GM12878 (cell line): Measurements from ENCODE around the gene NDUFB11. TPM values are rescaled to one million over a fixed set of nuclear protein-coding genes. Genes with fewer than 3 reads are reported as not detected.
"Not testable (repeated sequence)": the region's sequence is repeated elsewhere in the genome, so short reads cannot be mapped to it uniquely, and the experiment has no call there.

ENCODE experiments used
- ATAC-seq: fragments of 200-7000 bp; cut with Tn5 transposase; 3 replicates; pipeline ENCODE4 v1.9.1; 2020; ENCODE audit warnings: mild to moderate bottlenecking, moderate library complexity
- BruUV-seq: library from RNA; stranded (reverse); fragments of 400-500 nt; replicated peaks from 2 replicates; lab custom pipeline; 2021; lab: Mats Ljungman, UMichigan
- CTCF ChIA-PET: fragments of 300-600 bp; sonication (Branson Sonifier 250); formaldehyde crosslinking; extraction: SDS; loops from one replicate; lab custom pipeline; 2021; ENCODE audit warnings: inconsistent platforms; lab: Yijun Ruan, JAX
- POLR2A ChIA-PET: fragments of 350-600 bp; formaldehyde crosslinking; extraction: SDS; loops from one replicate; lab custom pipeline; 2021; ENCODE audit warnings: inconsistent platforms; lab: Charles Lee
- RAD21 ChIA-PET: fragments of 300-600 bp; sonication (Branson Sonifier 250); formaldehyde crosslinking; loops from one replicate; lab custom pipeline; 2023; ENCODE audit warnings: antibody characterized with exemption; ENCODE audit not compliant: unreplicated experiment; lab: Charles Lee
- SMC1A ChIA-PET: fragments of 300-600 bp; sonication (Branson Sonifier 250); formaldehyde crosslinking; loops from one replicate; lab custom pipeline; 2023; ENCODE audit not compliant: unreplicated experiment, uncharacterized antibody; lab: Charles Lee
- DNase-seq: peaks from one replicate; pipeline ENCODE4 v3.0.0-alpha.2; 2011; ENCODE audit warnings: low read depth, low spot score
- FAIRE-seq: peaks from 3 replicates; lab custom pipeline; 2011; peaks lifted over from hg19 to GRCh38; lab: Jason Lieb, UNC
- H2AFZ ChIP-seq: 2 replicates; pipeline ENCODE4 v1.6.0; 2011; ENCODE audit warnings: low read depth, low read length, control low read depth; ENCODE audit not compliant: control insufficient read depth
- H3K27ac ChIP-seq: 2 replicates; pipeline ENCODE4 v1.5.1; 2011; ENCODE audit warnings: control low read depth; ENCODE audit not compliant: control insufficient read depth, insufficient read depth
- H3K27me3 ChIP-seq, 2 experiments: replicated peaks in 1 of 2; 2 replicates each; pipeline versions ENCODE4 v1.6.0 to v1.6.1; 2011; ENCODE audit warnings: low read length in 1 of 2; ENCODE audit not compliant: control insufficient read depth in 2 of 2, insufficient read depth in 2 of 2
- H3K36me3 ChIP-seq, 2 experiments: 2 replicates each; pipeline ENCODE4 v1.5.1; 2011; ENCODE audit warnings: low read length in 1 of 2; ENCODE audit not compliant: control insufficient read depth in 2 of 2, insufficient read depth in 2 of 2
- H3K4me1 ChIP-seq: 2 replicates; pipeline ENCODE4 v1.6.1; 2011; ENCODE audit warnings: mild to moderate bottlenecking, low read length, moderate library complexity, mixed read lengths; ENCODE audit not compliant: control insufficient read depth, insufficient read depth
- H3K4me2 ChIP-seq: 2 replicates; pipeline ENCODE4 v1.6.0; 2011; ENCODE audit warnings: control low read depth; ENCODE audit not compliant: control insufficient read depth, insufficient read depth
- H3K4me3 ChIP-seq: fragments of 200-600 bp; sonication (generic); 2 replicates; pipeline ENCODE4 v1.5.1; 2016
- H3K79me2 ChIP-seq: 2 replicates; pipeline ENCODE4 v1.6.0; 2011; ENCODE audit warnings: low read length; ENCODE audit not compliant: control insufficient read depth, insufficient read depth
- H3K9ac ChIP-seq: 2 replicates; pipeline ENCODE4 v1.8.0; 2011; ENCODE audit warnings: low read length, control low read depth, mixed read lengths; ENCODE audit not compliant: control insufficient read depth, insufficient read depth
- H3K9me3 ChIP-seq: replicated peaks from 3 replicates; pipeline ENCODE4 v1.5.1; 2011; ENCODE audit warnings: mild to moderate bottlenecking, low read length; ENCODE audit not compliant: control insufficient read depth, insufficient read depth
- H4K20me1 ChIP-seq: 2 replicates; pipeline ENCODE4 v1.6.0; 2011; ENCODE audit not compliant: control insufficient read depth, insufficient read depth
- CHD2 ChIP-seq: IDR thresholded peaks from 2 replicates; pipeline ENCODE4 v1.6.1; 2011; ENCODE audit warnings: low read depth, low read length, improper control_type of control experiment, borderline replicate concordance
- MTA2 ChIP-seq: fragments of 450-650 bp; IDR thresholded peaks from 2 replicates; pipeline ENCODE4 v1.6.1; 2016; ENCODE audit warnings: low read depth, mild to moderate bottlenecking, moderate library complexity
- WGBS: methylation state at CpG from one replicate; pipeline ENCODE4 v1.1.6; 2016; ENCODE audit warnings: low lambda C conversion rate; ENCODE audit not compliant: insufficient replicate concordance, insufficient coverage; ENCODE audit errors: missing lambda C conversion rate; 5-methylcytosine and 5-hydroxymethylcytosine counted together
- in situ Hi-C: fragments of 300-500 bp; cut with MboI; formaldehyde crosslinking; loops from 9 replicates; pipeline ENCODE4 v1.14.3; 2018; ENCODE audit warnings: mixed read lengths
- intact Hi-C: fragments of 100-400 bp; cut with micrococcal nuclease; formaldehyde crosslinking; loops from one replicate; pipeline ENCODE4 v1.14.2; 2022; ENCODE audit not compliant: unreplicated experiment
- polyA plus RNA-seq, 11 experiments: library from polyadenylated mRNA; depleted of rRNA in 4 of 11; unstranded in 6 of 11; stranded (reverse) in 5 of 11; fragments of >200 nt; fragmentation: Nextera tagmentation in 4 of 11; fragmentation: Illumina TruSeq in 1 of 11; extraction: Ambion mirVana in 4 of 11; extraction: Trizol in 1 of 11; gene quantifications; 1 replicate in 1 of 11; 2 replicates in 10 of 11; pipeline versions ENCODE4 v1.2.1 to v1.2.3, GENCODE V29; 2011 to 2016; ENCODE audit warnings: inconsistent platforms in 2 of 11, missing spikeins in 2 of 11, low read depth in 1 of 11
- total RNA-seq, 4 experiments: library from RNA; depleted of rRNA in 3 of 4; stranded (reverse); fragments of >200 nt in 3 of 4; fragmentation: Illumina TruSeq in 1 of 4; extraction: Trizol in 1 of 4; gene quantifications; 2 replicates each; pipeline versions ENCODE4 v1.2.1 to v1.2.3, GENCODE V29; 2013 to 2021

NDUFB11 gene
- total and polyA plus RNA-seq, 10 of the 15 experiments (the other 5 are each of a cell fraction or from before 2014, with no cell fraction given) = 16.1 to 202 (median 83.3) TPM

DNA sequence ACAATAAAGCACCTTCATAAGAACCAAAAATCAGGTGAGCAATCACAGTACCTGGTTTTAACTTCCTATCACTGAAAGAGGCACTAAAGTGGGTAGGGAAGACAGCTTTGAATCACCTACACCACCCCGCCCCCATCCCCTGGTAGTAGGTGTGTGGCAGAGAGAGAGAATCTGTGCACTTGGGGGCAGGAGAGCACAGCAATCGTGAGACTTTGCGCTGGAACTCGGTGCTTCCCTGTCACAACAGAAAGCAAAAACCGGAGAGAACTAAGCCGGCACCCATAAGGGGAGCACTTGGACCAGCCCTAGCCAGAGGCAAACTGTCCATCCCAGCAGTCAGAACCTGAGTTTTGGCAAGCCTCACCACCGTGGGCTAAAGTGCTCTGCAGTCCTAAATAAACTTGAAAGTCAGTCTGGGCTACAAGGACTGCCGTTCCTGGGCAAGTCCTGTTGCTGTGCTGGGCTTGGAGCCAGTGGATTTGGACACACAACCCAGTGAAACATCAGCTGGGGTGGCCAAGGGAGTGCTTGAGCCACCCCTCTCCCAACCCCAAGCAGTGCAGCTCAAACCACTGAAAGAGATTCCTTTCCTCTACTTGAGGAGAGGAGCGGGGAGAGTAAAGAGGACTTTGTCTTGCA lies 32.1 kb downstream of the NDUFB11 start:
- in situ Hi-C loops (no loop called here), intact Hi-C loops (no loop called here)
- Histone ChIP-seq H3K27me3 (no peaks in the 10 kb centered on the region), H3K36me3 (no peaks in the 10 kb centered on the region), H4K20me1 (no peaks in the 10 kb centered on the region), H3K4me3 (no peak overlapping the region), H3K27ac (no peak overlapping the region), H3K79me2 (no peaks in the 10 kb centered on the region), H3K4me2 (no peak overlapping the region), H3K4me1 (no peaks in the 10 kb centered on the region), H3K9me3 (no peaks in the 10 kb centered on the region), H3K9ac (no peak overlapping the region), H2AFZ (no peak overlapping the region)
- ChIA-PET CTCF (no interaction called here), POLR2A (no interaction called here), RAD21 (no interaction called here), SMC1A (no interaction called here)
- DNase-seq (no peak), FAIRE-seq (no peak), ATAC-seq (no peak)
- 47% methylated on average over 9 of the region's 9 CpGs for WGBS
- BruUV-seq = no TSS peak
- TF ChIP-seq MTA2 = no peak
- no peak for TF ChIP-seq CHD2

- H3K9me3 ChIP-seq, H3K9ac ChIP-seq, SMC1A ChIA-PET, H3K27ac ChIP-seq, BruUV-seq, H4K20me1 ChIP-seq, FAIRE-seq, POLR2A ChIA-PET, in situ Hi-C loops, H2AFZ ChIP-seq, H3K4me1 ChIP-seq, CTCF ChIA-PET, DNase-seq, H3K4me2 ChIP-seq, H3K79me2 ChIP-seq, intact Hi-C loops, ATAC-seq, H3K4me3 ChIP-seq, RAD21 ChIA-PET, H3K36me3 ChIP-seq, H3K27me3 ChIP-seq: not testable (repeated sequence)
- 83% methylated on average over 23 of the region's 40 CpGs for WGBS
Observed at GRCh38 chrX:47110936-47111615, 33.4 kb downstream of the NDUFB11 start.
